Endometrium (tissue), 2 donors: ENCODE measurements around the gene ANGPTL7.

Experiments used
- FAIRE-seq: peaks from 2 replicates; lab custom pipeline; 2012; peaks lifted over from hg19 to GRCh38; lab: Jason Lieb, UNC
- donor health status: control.
- donor health status: control.

Gene ANGPTL7

GRCh38 chr1:11204396-11205190, 15.4 kb downstream of the ANGPTL7 start:
- no peak for FAIRE-seq

GRCh38 chr1:11207898-11208611, 18.9 kb downstream of the ANGPTL7 start:
- FAIRE-seq: no peak

- FAIRE-seq: no peak
Observed at GRCh38 chr1:11211461-11211860, 22.3 kb downstream of the ANGPTL7 start.

- FAIRE-seq: no peak
Observed at GRCh38 chr1:11211925-11212587, 22.9 kb downstream of the ANGPTL7 start.

GRCh38 chr1:11214698-11215380, 25.7 kb downstream of the ANGPTL7 start:
- no peak for FAIRE-seq

GRCh38 chr1:11215381-11216005, 26.3 kb downstream of the ANGPTL7 start:
- FAIRE-seq: no peak

GRCh38 chr1:11216074-11216473, 26.9 kb downstream of the ANGPTL7 start:
- no peak for FAIRE-seq

GRCh38 chr1:11227106-11228077, 38.2 kb downstream of the ANGPTL7 start:
- FAIRE-seq: no peak

- no peak for FAIRE-seq
Observed at GRCh38 chr1:11229203-11229602, 40.0 kb downstream of the ANGPTL7 start.

GRCh38 chr1:11233208-11233607, 44.1 kb downstream of the ANGPTL7 start:
- no peak for FAIRE-seq

GRCh38 chr1:11237356-11237755, 48.2 kb downstream of the ANGPTL7 start:
- no peak for FAIRE-seq

GRCh38 chr1:11238311-11238710, 49.2 kb downstream of the ANGPTL7 start:
- no peak for FAIRE-seq

- no peak for FAIRE-seq
Observed at GRCh38 chr1:11245248-11245647, 56.1 kb downstream of the ANGPTL7 start.
